ENCODE measurements around the gene SDR42E2. TPM values are rescaled to one million over a fixed set of nuclear protein-coding genes. Genes with fewer than 3 reads are reported as not detected.

Gene SDR42E2
- total RNA-seq, result 0.23 TPM

DNA sequence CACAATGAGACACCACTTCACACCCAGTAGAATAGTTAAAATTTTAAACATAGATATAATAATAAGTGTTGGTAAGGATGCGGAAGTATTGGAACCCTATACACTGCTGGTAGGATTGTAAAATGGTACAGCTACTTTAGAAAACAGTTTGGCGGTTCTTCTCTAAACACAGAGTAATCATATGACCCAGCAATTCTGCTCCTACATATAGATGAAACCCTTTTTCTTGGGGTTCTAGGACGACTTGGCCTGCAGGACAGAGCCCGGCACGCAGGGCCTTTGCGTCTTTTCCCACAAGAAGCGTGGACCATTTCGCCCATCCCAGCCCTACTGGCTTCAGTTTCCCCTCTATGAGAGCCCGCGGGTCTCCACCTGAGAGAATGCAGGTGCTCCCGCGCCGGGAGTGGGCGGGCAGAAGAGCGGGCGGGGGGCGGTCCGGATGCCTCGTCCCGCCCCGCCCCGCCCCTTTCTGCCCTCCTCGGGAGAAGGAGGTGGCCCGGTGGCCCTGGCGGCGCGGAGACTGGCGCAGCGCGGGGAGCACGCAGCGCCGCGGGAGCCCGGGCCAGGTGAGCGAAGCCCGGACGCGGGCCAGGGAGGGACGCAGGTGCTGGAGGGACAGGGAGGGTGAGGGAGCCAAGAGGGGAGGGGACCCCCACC lies at the start of gene SDR42E2:
Gene SDR42E2, plus strand, starts transcription at position 508 of the 657 bp plus-strand sequence. CDS start 3,077 bp downstream, outside the sequence.

DNA sequence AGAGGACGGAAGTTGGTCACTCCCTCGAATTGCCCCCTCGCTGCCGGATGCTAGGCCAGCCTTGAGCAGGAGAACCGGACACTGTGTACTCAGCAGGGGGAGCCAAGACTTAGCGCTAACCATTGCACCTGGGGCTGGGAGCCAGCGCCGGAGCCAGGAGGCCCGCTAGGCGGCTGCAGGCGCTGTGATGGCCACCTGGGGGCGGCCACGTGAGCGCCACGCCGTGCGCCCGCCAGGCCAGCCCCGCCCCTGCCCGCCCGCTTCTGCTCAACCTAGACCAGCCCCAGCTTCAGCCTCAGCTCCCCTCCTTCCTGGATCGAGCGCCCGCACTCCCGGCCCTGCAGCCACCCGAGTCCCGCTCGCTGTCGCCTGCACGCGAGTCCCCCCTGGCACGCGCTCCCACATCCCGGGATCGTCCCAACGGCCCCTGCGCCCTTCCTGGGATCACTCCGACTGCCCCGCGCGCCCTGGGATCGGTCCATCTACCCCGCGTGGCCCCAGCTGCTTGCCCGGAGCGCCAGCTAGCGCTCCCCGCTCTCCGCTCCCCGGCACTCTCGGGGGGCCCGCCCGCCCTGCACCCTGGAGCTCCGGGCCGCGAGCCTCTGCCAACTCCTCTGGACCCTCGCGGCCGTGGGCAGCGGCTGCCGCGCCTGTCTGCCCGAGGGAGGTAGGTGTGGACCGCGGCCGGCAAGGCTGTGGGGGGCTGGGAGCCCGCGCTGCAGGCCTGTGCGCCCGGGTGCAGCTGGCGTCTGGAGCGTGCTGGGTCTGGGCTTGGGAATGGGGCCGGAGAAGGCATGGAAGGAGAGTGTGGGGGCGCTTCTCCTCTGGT lies 43.9 kb downstream of the SDR42E2 start, which contains the start of gene EEF2K:
Gene EEF2K, plus strand, starts transcription at position 266 of the 829 bp plus-strand sequence. CDS start 19,452 bp downstream, outside the sequence.

Other genes with a start within 250 kb of the SDR42E2 start
- gene UQCRC2, start 209.1 kb upstream of the SDR42E2 start, total RNA-seq, result 315 TPM
- gene PDZD9, start 161.4 kb upstream of the SDR42E2 start, total RNA-seq, result not detected
- gene MOSMO, start 154.4 kb upstream of the SDR42E2 start, total RNA-seq, result 57.7 TPM
- 10.4 TPM for gene VWA3A, start 70.0 kb upstream of the SDR42E2 start, total RNA-seq
- gene EEF2K, start 43.8 kb downstream of the SDR42E2 start, total RNA-seq, result 17.5 TPM
- gene POLR3E, start 134.9 kb downstream of the SDR42E2 start, total RNA-seq, result 25.4 TPM
- 21.7 TPM for gene CDR2, start 212.1 kb downstream of the SDR42E2 start, total RNA-seq

Data from diencephalon (tissue), 1 donor.